DND-41 (cell line): ENCODE results near the gene SLC1A7.

Experiments used
- ATAC-seq: fragments of 200-7000 bp; cut with Tn5 transposase; 3 replicates; pipeline ENCODE4 v1.9.1; 2021; ENCODE audit warnings: low read depth; ENCODE audit not compliant: insufficient read depth
- DNase-seq: peaks from one replicate; pipeline ENCODE4 v3.0.0-alpha.2; 2020
- H2AFZ ChIP-seq: 2 replicates; pipeline ENCODE4 v1.6.0; 2012; ENCODE audit warnings: low read depth, low read length
- H3K27ac ChIP-seq: 2 replicates; pipeline ENCODE4 v1.5.1; 2012; ENCODE audit warnings: low read length, inconsistent platforms
- H3K27me3 ChIP-seq: fragments of 200-600 bp; sonication (generic); 2 replicates; pipeline ENCODE4 v1.6.0; 2012; ENCODE audit warnings: low read length, mild to moderate bottlenecking, inconsistent platforms; ENCODE audit not compliant: insufficient read depth, poor library complexity
- H3K36me3 ChIP-seq: 2 replicates; pipeline ENCODE4 v1.5.1; 2012; ENCODE audit warnings: low read length, inconsistent platforms; ENCODE audit not compliant: insufficient read depth
- H3K4me1 ChIP-seq: 2 replicates; pipeline ENCODE4 v1.5.1; 2012; ENCODE audit warnings: mild to moderate bottlenecking, low read length; ENCODE audit not compliant: insufficient read depth
- H3K4me2 ChIP-seq: 2 replicates; pipeline ENCODE4 v1.6.0; 2012; ENCODE audit warnings: mild to moderate bottlenecking, moderate library complexity, low read length, inconsistent platforms; ENCODE audit not compliant: insufficient read depth
- H3K4me3 ChIP-seq, 2 experiments: fragments of 200-600 bp in 1 of 2; shearing (Covaris generic) in 1 of 2; 2 replicates each; pipeline ENCODE4 v1.5.1; 2012 to 2016; ENCODE audit warnings: inconsistent platforms in 2 of 2, low read length in 2 of 2, mild to moderate bottlenecking in 2 of 2, low read depth in 1 of 2, moderate library complexity in 1 of 2
- H3K79me2 ChIP-seq: 2 replicates; pipeline ENCODE4 v1.6.0; 2012; ENCODE audit warnings: low read length, inconsistent platforms; ENCODE audit not compliant: insufficient read depth
- H3K9ac ChIP-seq: 2 replicates; pipeline ENCODE4 v1.6.0; 2012; ENCODE audit warnings: low read depth, mild to moderate bottlenecking, inconsistent platforms, low read length, moderate library complexity
- H3K9me3 ChIP-seq: 2 replicates; pipeline ENCODE4 v1.5.1; 2012; ENCODE audit warnings: low read length, moderate library complexity, mild to moderate bottlenecking, inconsistent platforms; ENCODE audit not compliant: insufficient read depth, severe bottlenecking
- H4K20me1 ChIP-seq: 2 replicates; pipeline ENCODE4 v1.6.0; 2012; ENCODE audit warnings: low read length; ENCODE audit not compliant: insufficient read depth
- EZH2 ChIP-seq: IDR thresholded peaks from 3 replicates; pipeline ENCODE4 v1.6.1; 2012; ENCODE audit warnings: borderline replicate concordance, low read depth, mild to moderate bottlenecking, moderate library complexity, low read length, inconsistent platforms; ENCODE audit not compliant: severe bottlenecking
- TF ChIP-seq, protein P1 (sequence below): IDR thresholded peaks from 2 replicates; pipeline ENCODE4 v1.5.1; 2012; ENCODE audit warnings: borderline replicate concordance, low read length, moderate library complexity, mild to moderate bottlenecking; ENCODE audit not compliant: poor library complexity, severe bottlenecking; ENCODE audit errors: extremely low read depth

The SLC1A7 gene

DNA sequence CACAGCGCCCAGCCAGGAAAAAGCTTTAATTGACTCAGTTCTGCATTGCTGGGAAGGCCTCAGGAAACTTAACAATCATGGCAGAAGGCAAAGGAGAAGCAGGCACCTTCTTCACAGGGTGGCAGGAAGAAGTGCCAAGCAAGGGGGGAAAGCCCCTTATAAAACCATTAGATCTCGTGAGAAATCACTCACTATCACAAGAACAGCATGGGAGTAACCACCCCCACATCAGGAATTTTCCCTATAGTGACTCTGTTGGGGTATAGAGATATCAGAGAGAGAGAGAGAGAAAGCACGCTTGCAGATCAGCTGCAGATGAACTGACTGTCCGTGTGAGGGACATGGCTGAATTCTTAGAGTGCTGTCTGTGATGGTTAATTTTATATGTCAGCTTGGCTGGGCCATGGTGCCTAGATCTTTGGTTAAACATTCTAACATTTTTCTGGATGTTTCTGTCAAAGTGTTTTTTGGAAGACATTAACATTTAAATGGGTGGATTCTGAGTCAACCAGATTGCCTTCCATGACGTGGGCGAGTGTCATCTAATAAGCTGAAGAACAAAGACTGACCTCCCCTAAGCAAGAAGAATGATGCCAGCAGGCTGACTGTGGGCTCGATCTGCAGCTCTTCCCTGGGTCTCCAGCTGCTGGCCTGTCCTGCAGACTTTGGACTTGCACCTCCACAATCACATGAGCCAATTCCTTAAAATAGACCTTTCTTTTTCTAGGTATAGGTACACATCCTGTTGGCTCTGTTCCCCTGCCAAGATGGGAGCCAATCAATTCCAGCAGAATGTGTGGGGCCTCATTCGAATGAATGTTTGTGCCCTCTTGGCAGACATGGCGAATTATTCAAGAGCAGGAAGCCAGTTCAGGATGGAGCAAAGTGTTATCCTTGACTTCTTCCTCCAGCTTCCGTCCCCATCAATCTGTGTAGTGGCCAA, 32.8 kb upstream of the SLC1A7 start:
- Histone ChIP-seq H3K4me3 (no peak overlapping the region), H3K9me3 (no peaks in the 10 kb centered on the region), H4K20me1 (no peaks in the 10 kb centered on the region), H3K79me2 (no peaks in the 10 kb centered on the region), H3K4me1 (no peaks in the 10 kb centered on the region), H3K9ac (no peak overlapping the region), H3K4me2 (no peak overlapping the region), H3K27me3 (peaks cover 10% of the 10 kb centered on the region), H2AFZ (no peak overlapping the region), H3K27ac (no peak overlapping the region), H3K36me3 (no peaks in the 10 kb centered on the region)
- ATAC-seq (no peak), DNase-seq (no peak)
- TF ChIP-seq, protein P1, sequence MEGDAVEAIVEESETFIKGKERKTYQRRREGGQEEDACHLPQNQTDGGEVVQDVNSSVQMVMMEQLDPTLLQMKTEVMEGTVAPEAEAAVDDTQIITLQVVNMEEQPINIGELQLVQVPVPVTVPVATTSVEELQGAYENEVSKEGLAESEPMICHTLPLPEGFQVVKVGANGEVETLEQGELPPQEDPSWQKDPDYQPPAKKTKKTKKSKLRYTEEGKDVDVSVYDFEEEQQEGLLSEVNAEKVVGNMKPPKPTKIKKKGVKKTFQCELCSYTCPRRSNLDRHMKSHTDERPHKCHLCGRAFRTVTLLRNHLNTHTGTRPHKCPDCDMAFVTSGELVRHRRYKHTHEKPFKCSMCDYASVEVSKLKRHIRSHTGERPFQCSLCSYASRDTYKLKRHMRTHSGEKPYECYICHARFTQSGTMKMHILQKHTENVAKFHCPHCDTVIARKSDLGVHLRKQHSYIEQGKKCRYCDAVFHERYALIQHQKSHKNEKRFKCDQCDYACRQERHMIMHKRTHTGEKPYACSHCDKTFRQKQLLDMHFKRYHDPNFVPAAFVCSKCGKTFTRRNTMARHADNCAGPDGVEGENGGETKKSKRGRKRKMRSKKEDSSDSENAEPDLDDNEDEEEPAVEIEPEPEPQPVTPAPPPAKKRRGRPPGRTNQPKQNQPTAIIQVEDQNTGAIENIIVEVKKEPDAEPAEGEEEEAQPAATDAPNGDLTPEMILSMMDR: no peak
- no peak for TF ChIP-seq EZH2

DNA sequence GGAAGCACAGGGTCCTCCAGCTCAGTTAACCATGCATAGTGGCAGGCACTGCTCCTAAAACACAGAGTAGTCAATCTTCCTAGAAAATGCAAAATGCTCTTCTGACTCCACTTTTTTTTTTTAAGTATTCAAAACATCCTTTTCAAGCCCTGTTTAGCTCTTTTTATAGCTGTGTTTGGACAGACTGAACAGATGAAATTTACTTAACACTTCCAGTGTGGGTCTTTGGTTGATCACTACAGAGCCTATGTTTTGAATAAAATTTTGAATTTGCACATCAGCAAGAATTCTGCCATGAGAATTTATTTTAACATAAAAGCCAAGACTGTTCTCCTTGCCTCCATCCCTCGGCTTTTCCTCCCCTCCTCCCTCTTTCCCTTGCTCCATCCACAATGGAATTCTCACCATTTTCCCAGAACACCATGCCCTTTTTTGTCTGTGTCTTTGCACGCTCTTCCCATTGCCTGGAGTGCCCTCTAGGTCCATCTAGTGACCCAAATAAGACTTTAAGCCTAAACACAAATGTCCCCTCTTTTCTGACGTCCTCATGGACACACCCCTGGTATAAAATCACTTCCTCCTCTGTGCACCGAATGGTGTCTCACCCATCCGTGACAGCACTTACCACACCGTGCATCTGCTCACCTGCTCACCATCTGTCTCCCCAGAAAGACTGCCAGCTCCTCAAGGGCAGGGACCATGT, 30.1 kb upstream of the SLC1A7 start:
- Histone ChIP-seq H3K9ac (no peak overlapping the region), H3K9me3 (no peaks in the 10 kb centered on the region), H3K36me3 (no peaks in the 10 kb centered on the region), H3K4me1 (no peaks in the 10 kb centered on the region), H3K4me3 (no peak overlapping the region), H3K79me2 (no peaks in the 10 kb centered on the region), H3K4me2 (no peak overlapping the region), H4K20me1 (no peaks in the 10 kb centered on the region), H2AFZ (no peak overlapping the region), H3K27ac (no peak overlapping the region), H3K27me3 (peaks cover 10% of the 10 kb centered on the region)
- TF ChIP-seq, protein P1: no peak
- TF ChIP-seq EZH2: no peak
- DNase-seq: no peak
- ATAC-seq: no peak

DNA sequence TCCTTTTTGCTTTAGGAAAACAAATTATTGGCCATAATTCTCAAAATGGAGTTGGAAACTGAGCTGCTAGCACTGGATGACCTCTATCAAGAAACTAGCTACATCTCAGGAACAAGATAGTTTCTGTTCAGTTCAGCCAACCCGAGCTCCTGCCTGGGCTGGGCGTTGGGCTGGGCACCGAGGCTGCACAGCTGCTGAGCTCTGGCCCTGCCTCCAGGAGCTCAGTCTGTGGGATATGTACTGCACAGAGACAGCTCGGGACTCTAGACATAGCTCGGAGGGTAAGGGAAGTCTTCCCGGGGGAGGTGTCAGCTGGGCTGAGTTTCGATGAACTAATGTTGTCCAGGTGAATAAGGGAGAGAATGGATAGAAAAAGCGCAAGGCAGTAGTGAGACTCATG, 24.5 kb upstream of the SLC1A7 start:
- Histone ChIP-seq H2AFZ (no peak overlapping the region), H3K79me2 (no peaks in the 10 kb centered on the region), H3K9ac (no peak overlapping the region), H3K4me1 (no peaks in the 10 kb centered on the region), H3K4me2 (no peak overlapping the region), H3K27ac (no peak overlapping the region), H3K27me3 (peaks cover 19% of the 10 kb centered on the region), H4K20me1 (no peaks in the 10 kb centered on the region), H3K36me3 (no peaks in the 10 kb centered on the region), H3K9me3 (no peaks in the 10 kb centered on the region), H3K4me3 (no peak overlapping the region)
- ATAC-seq (no peak), DNase-seq (no peak)
- TF ChIP-seq, protein P1: no peak
- TF ChIP-seq EZH2: no peak
